Astrocyte of the cerebellum (primary cell): ENCODE measurements around the gene TTC16.

ENCODE experiments used
- DNase-seq: peaks from one replicate; pipeline ENCODE4 v3.0.0-alpha.2; 2011; ENCODE audit warnings: low read depth
- H3K4me3 ChIP-seq: 2 replicates; pipeline ENCODE4 v1.5.1; 2011; ENCODE audit warnings: mild to moderate bottlenecking, low read depth, low read length, moderate library complexity
- in situ Hi-C: cut with HindIII; loops from 2 replicates; pipeline ENCODE4 v1.10.0; 2017; ENCODE audit warnings: low sequenced_read_pairs
- TF ChIP-seq, protein P1 (sequence below): IDR thresholded peaks from 2 replicates; pipeline ENCODE4 v1.5.1; 2012; ENCODE audit warnings: low read length, low read depth, moderate library complexity, mild to moderate bottlenecking; ENCODE audit errors: missing control alignments

The TTC16 gene

DNA sequence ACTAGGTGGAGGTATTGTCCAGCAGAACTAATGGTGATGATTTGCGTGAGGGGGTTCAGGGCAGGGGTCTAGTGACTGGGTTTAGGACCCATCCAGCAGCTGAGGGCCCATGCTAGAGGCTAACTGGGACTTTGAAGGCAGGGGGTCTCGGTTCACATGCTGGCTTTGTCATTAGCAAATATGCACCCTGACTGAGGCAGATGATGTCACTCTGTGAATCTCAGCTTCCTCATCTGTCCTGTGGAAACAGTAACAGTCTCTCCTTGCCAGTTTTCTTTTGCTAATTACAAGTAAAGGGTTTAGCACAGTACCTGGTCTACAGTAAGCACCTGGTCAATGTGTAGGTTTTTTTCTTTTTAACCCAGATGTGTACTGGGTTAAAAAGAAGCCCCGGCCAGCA, 57.4 kb downstream of the TTC16 start:
- in situ Hi-C loops: no loop called here
- DNase-seq: no peak
- H3K4me3 ChIP-seq: no peak overlapping the region
- TF ChIP-seq, protein P1, sequence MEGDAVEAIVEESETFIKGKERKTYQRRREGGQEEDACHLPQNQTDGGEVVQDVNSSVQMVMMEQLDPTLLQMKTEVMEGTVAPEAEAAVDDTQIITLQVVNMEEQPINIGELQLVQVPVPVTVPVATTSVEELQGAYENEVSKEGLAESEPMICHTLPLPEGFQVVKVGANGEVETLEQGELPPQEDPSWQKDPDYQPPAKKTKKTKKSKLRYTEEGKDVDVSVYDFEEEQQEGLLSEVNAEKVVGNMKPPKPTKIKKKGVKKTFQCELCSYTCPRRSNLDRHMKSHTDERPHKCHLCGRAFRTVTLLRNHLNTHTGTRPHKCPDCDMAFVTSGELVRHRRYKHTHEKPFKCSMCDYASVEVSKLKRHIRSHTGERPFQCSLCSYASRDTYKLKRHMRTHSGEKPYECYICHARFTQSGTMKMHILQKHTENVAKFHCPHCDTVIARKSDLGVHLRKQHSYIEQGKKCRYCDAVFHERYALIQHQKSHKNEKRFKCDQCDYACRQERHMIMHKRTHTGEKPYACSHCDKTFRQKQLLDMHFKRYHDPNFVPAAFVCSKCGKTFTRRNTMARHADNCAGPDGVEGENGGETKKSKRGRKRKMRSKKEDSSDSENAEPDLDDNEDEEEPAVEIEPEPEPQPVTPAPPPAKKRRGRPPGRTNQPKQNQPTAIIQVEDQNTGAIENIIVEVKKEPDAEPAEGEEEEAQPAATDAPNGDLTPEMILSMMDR: no peak

DNA sequence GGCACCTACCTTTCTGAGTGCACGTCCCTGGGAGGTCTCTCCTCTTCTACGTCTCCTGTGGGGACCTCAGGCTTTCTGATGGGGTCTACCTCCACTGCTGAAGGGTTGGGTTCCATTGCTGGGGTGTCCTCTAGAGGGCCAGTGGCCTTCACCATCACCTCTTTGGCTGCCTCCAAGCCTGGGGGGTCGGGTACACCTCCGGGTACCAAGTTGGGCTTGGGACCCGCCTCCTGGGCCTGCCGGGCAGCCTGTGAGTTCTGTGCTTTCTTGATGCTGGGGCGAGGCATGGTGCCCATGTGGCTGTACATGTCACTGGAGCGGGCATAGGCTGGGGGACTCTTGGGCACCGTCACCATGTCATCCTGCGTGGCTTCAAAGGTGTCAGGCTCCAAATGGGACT, 58.1 kb downstream of the TTC16 start:
- TF ChIP-seq, protein P1: no peak

DNA sequence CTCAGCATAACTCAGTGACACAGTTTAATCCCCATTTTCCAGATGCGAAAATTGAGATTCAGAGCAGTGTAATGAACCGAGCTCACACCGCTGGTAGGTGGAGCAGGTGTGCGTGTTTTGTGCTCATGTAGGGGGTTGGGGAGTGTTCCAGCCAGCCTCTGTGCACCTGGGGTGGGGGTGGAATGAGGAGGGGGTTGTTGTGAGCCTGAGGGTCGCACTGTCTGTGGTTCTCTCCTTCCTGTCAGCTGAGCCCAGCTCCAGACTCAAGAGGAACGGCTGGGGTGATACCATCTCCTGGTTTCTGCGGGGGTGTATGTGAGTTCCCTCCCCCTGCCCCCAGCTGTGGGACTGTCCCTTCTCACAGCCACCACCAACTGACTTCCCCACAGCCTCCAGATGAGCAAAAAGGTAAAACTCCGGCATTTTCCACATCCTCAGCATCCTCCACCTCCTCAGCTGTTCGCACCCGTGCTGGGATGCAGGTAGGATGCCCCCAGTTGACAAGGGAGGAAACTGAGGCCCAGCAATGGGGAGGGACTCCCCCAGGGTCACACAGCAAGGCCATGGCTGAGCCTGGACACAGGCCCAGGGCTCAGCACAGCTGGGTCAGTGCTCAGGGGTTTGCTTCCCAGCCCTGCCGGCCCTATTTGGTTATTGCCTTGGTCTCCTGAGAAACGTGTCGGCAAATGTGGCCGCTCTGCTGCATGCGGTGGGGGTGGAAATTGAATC, 60.5 kb downstream of the TTC16 start:
- TF ChIP-seq, protein P1: no peak
- H3K4me3 ChIP-seq: no peak overlapping the region
- in situ Hi-C loops: no loop called here
- DNase-seq: no peak

More for the DNA sequence above, 58.1 kb downstream of the TTC16 start:
- H3K4me3 ChIP-seq: no peak overlapping the region
- DNase-seq: no peak
- in situ Hi-C loops: no loop called here

DNA sequence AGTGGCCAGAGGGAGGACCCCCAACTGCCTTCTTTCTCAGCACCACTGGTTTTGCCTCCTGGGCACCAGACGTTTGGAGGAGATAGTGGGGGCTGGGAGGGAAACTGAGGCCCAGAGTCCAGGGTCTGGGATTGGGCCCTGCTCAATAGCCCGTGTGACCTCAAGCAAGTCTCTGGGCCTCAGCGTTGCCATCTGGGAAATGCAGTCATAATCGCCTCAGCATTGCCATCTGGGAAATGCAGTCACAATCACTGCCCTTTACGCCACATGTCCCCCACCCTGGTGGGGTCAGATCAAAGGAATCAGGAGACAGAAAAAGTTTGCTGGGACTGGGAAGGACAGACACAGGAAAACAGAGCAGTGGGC, 61.0 kb downstream of the TTC16 start:
- TF ChIP-seq, protein P1: no peak
- in situ Hi-C loops: no loop called here
- H3K4me3 ChIP-seq: no peak overlapping the region
- DNase-seq: no peak

DNA sequence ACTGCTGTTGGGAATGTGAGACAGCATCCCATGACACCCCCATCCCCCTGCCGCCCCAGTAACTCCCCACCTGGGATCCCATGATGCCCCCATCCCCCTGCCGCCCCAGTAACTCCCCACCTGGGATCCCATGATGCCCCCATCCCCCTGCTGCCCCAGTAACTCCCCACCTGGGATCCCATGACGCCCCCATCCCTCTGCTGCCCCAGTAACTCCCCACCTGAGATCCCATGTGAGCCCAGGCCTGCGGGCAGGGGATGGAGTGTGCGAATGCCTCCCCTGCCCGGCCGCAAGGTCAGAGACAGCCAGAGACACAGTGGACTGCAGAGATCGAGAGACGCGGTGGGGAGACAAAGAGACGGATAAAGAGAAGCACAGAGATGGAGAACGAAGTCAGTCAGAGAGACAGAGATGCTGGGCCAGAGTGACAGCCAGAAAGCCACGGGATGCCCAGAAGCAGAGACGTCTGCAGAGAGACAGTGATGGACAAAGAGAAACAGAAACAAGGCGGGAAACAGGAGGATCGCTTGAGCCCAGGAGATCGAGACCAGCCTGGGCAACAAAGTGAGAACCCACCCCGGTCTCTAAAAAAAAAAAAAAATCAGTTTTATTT, 61.6 kb downstream of the TTC16 start:
- DNase-seq: no peak
- in situ Hi-C loops: no loop called here
- no peak overlapping the region for H3K4me3 ChIP-seq
- TF ChIP-seq, protein P1: no peak

DNA sequence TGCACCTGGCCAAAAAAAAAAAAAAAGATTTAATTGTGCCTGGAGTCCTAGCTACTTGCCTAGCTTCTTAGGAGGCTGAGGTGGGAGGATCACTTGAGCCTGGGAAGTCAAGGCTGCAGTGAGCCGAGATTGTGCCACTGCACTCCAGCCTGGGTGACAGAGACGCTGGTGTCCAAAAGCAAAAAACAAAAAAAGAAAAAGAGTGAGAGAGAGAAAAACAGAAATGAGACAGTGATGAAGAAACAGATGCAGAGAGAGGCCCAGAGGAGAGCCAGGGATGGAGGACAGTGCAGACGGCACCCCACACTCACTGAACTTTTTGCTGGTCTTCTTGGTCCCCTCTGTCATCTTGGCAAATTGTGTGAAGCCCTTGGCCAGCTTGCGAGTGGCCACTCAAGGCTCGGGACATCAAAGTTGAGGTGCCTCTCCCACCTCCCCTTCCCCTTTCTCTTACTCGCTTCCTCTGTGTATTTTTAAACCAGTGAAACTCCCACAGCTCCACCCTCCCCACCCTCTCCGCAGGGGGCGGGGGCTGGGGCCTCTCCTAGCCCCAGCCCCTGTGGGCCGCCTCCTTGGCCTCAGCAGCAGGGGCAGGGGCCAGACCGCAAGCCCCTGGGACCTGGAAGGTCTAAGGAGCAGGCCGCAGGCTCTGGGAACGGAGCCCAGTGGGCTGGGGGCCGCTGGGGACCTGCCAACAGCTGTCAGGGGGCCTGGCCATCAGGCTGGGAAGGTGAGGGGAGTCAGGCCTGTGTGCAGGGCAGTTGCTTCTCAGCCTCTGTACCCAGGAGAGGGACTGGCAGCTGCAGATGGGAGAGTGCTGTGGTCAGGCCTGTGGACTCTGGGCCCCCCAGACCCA, 62.6 kb downstream of the TTC16 start, which contains the start of gene SH2D3C:
Gene SH2D3C (minus strand): TSS at position 387 of the 856 bp plus-strand sequence. CDS start 39 bp downstream, at position 348.
- in situ Hi-C loops: no loop called here
- TF ChIP-seq, protein P1: no peak
- H3K4me3 ChIP-seq: no peak within 1 kb of the TSS
- no peak for DNase-seq
